HL-60 (cell line): ENCODE results near the gene CNDP1.

ENCODE experiments used
- DNase-seq, 2 experiments: peaks; one replicate each; pipeline ENCODE4 v3.0.0-alpha.2; 2010 to 2020; ENCODE audit warnings: low read depth in 1 of 2, low spot score in 1 of 2
- H3K27ac ChIP-seq: fragments of 250-450 bp; sonication (Bioruptor Pico); replicated peaks from 2 replicates; pipeline ENCODE4 v1.5.1; 2020; ENCODE audit warnings: mild to moderate bottlenecking, moderate library complexity
- H3K27me3 ChIP-seq: fragments of 250-450 bp; sonication (Bioruptor Pico); 2 replicates; pipeline ENCODE4 v1.5.1; 2021; ENCODE audit warnings: mild to moderate bottlenecking, moderate library complexity; ENCODE audit not compliant: insufficient read depth, poor library complexity, severe bottlenecking
- H3K4me3 ChIP-seq: replicated peaks from 2 replicates; pipeline ENCODE4 v1.5.1; 2011; ENCODE audit warnings: mild to moderate bottlenecking, control low read depth, low read length; ENCODE audit not compliant: insufficient read depth
- GABPA ChIP-seq: IDR thresholded peaks from 2 replicates; pipeline ENCODE4 v1.6.1; 2012; ENCODE audit warnings: low read depth
- POLR2AphosphoS5 ChIP-seq: IDR thresholded peaks from 2 replicates; pipeline ENCODE4 v1.6.1; 2012; ENCODE audit warnings: low read depth
- SPI1 ChIP-seq: IDR thresholded peaks from 2 replicates; pipeline ENCODE4 v1.6.1; 2012; ENCODE audit warnings: low read depth, mild to moderate bottlenecking, borderline replicate concordance
- TF ChIP-seq, protein P1 (sequence below): IDR thresholded peaks from one replicate; pipeline ENCODE4 v1.5.1; 2011; ENCODE audit warnings: low read length, control low read depth, inconsistent platforms; ENCODE audit not compliant: insufficient read depth
- TF ChIP-seq, protein P2 (sequence below): IDR thresholded peaks from 2 replicates; pipeline ENCODE4 v1.6.1; 2012; ENCODE audit warnings: low read depth; ENCODE audit not compliant: insufficient replicate concordance

The CNDP1 gene

DNA sequence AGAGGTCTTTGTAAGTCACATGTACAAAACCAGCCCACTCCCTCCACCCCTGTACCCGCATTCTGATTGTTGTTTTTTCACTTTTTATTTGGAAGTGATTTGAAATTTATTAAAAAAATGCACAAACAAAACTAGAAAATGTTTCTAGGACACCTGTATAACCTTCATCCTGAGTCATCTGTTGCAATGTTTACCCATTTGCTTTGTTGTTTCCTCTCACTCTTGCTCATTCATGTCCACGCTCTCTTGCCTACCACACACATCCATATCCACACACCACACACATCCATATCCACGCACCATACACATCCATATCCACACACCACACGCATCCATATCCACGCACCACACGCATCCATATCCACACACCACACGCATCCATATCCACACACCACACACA is 82.2 kb downstream of the CNDP1 start:
- H3K27me3 ChIP-seq: no peaks in the 10 kb centered on the region
- TF ChIP-seq, protein P1, sequence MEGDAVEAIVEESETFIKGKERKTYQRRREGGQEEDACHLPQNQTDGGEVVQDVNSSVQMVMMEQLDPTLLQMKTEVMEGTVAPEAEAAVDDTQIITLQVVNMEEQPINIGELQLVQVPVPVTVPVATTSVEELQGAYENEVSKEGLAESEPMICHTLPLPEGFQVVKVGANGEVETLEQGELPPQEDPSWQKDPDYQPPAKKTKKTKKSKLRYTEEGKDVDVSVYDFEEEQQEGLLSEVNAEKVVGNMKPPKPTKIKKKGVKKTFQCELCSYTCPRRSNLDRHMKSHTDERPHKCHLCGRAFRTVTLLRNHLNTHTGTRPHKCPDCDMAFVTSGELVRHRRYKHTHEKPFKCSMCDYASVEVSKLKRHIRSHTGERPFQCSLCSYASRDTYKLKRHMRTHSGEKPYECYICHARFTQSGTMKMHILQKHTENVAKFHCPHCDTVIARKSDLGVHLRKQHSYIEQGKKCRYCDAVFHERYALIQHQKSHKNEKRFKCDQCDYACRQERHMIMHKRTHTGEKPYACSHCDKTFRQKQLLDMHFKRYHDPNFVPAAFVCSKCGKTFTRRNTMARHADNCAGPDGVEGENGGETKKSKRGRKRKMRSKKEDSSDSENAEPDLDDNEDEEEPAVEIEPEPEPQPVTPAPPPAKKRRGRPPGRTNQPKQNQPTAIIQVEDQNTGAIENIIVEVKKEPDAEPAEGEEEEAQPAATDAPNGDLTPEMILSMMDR: no peak
- no peak for TF ChIP-seq POLR2AphosphoS5
- no peak for TF ChIP-seq GABPA
- TF ChIP-seq, protein P2, sequence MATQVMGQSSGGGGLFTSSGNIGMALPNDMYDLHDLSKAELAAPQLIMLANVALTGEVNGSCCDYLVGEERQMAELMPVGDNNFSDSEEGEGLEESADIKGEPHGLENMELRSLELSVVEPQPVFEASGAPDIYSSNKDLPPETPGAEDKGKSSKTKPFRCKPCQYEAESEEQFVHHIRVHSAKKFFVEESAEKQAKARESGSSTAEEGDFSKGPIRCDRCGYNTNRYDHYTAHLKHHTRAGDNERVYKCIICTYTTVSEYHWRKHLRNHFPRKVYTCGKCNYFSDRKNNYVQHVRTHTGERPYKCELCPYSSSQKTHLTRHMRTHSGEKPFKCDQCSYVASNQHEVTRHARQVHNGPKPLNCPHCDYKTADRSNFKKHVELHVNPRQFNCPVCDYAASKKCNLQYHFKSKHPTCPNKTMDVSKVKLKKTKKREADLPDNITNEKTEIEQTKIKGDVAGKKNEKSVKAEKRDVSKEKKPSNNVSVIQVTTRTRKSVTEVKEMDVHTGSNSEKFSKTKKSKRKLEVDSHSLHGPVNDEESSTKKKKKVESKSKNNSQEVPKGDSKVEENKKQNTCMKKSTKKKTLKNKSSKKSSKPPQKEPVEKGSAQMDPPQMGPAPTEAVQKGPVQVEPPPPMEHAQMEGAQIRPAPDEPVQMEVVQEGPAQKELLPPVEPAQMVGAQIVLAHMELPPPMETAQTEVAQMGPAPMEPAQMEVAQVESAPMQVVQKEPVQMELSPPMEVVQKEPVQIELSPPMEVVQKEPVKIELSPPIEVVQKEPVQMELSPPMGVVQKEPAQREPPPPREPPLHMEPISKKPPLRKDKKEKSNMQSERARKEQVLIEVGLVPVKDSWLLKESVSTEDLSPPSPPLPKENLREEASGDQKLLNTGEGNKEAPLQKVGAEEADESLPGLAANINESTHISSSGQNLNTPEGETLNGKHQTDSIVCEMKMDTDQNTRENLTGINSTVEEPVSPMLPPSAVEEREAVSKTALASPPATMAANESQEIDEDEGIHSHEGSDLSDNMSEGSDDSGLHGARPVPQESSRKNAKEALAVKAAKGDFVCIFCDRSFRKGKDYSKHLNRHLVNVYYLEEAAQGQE: no peak
- TF ChIP-seq SPI1: no peak
- H3K27ac ChIP-seq: no peak overlapping the region
- H3K4me3 ChIP-seq: no peak overlapping the region
- DNase-seq: no peak

DNA sequence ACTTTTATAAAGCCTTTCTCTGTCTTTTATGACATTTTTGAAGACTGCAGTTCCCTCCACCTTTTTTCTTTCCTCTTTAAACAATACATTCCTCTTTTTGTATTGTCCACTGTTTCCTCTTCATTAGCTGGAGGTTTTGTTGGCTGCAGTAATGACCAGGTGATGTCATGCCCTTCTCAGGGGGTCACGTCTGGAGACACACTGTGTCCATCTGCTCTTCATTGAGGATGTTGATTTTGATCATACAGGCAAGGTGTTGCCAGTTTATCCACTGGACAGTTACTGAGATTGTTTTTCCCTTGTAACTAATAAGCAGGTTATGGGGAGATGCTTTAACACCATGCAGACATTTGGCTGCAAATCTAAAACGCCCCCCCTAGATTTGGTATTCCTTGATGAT is 83.2 kb downstream of the CNDP1 start:
- Histone ChIP-seq H3K27me3 (no peaks in the 10 kb centered on the region), H3K4me3 (no peak overlapping the region), H3K27ac (no peak overlapping the region)
- no peak for DNase-seq
- no peak for TF ChIP-seq GABPA
- TF ChIP-seq SPI1: no peak
- TF ChIP-seq, protein P1: no peak
- TF ChIP-seq, protein P2: no peak
- TF ChIP-seq POLR2AphosphoS5: no peak

DNA sequence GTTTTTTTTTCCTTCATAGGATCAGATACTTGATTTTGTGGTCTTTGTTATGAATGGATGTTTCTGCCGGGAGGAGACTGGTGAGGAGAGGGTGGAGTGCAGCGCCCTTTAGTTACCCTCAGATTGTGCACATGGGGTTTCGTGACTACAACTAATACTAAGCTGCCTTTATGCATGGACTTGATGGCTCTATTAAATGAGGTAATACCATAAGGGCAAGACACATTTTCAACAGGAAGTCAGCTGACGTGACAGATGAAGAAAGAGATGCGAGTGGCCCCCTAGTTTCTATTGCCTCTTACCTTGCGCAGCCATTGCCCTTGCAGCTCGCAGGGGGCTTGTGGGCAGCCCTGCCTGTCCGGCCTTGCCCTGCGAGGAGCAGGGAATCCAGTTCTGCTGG is 87.8 kb downstream of the CNDP1 start:
- no peaks in the 10 kb centered on the region for H3K27me3 ChIP-seq
- no peak for TF ChIP-seq SPI1
- H3K27ac ChIP-seq: no peak overlapping the region
- DNase-seq: no peak
- H3K4me3 ChIP-seq: no peak overlapping the region

DNA sequence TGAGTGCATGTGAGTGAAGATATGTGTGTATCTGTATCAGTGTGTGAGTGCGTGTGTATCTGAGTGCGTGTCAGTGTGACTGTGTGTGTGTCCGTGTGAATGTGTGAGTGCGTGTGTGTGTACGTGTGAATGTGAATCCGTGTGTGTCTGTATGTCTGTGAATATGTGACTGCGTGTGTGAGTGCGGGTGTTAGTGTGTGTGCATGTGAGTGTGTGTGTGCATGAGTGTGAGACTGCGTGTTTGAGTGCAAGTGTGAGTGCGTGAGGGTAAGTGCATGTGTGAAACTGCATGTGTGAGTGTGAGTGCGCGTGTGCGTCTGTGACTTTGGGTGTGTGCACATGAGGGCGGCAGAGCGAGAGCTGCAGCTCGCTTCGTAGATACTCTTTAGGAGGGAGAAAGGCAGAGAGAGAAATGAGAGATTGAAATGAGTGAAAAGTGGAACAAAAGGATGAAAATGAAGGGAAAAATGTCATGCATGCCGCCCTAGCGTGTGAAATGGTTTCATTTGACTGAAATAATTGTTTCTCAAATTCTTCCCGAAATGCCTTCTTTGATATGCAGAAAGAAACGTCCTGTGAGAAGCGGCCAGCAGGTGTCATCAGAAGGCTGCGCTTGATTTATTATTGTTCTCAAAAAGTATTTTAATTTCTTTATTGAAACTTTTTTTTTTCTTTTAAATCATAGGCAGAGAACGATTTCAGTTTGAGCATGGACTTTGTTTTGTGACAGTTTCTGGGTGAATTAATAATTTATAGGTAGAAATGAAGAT is 88.9 kb downstream of the CNDP1 start:
- H3K4me3 ChIP-seq: no peak overlapping the region
- no peak overlapping the region for H3K27ac ChIP-seq
- H3K27me3 ChIP-seq: no peaks in the 10 kb centered on the region
- no peak for DNase-seq
- TF ChIP-seq, protein P1: peak; percentile 16
- no peak for TF ChIP-seq GABPA
- TF ChIP-seq, protein P2: no peak
- no peak for TF ChIP-seq POLR2AphosphoS5
- no peak for TF ChIP-seq SPI1
